Uterus (tissue), 4 donors: Measurements from ENCODE around the gene CALHM6. TPM values are rescaled to one million over a fixed set of nuclear protein-coding genes. Genes with fewer than 3 reads are reported as not detected.
A peak's percentile ranks its signal among the peaks of the same experiment; 100 is the strongest.

ENCODE experiments used
- DNase-seq, 2 donors: peaks; one replicate each; pipeline ENCODE4 v3.0.0-alpha.2; 2019 to 2020
- H3K27ac ChIP-seq, 2 donors: fragments of 200-600 bp; sonication (generic); 1 replicate in 1 of 2; 2 replicates in 1 of 2; pipeline ENCODE4 v1.5.1; 2016 to 2018
- H3K27me3 ChIP-seq, 2 donors: fragments of 200-600 bp; sonication (generic); one replicate each; pipeline ENCODE4 v1.5.1; 2018 to 2019; ENCODE audit warnings: control low read depth in 1 of 2
- H3K36me3 ChIP-seq, 2 donors: fragments of 200-600 bp; sonication (generic); one replicate each; pipeline ENCODE4 v1.5.1; 2019; ENCODE audit warnings: control low read depth in 1 of 2
- H3K4me1 ChIP-seq, 2 donors: fragments of 200-600 bp; sonication (generic); one replicate each; pipeline ENCODE4 v1.5.1; 2018 to 2019; ENCODE audit warnings: control low read depth in 1 of 2
- H3K4me3 ChIP-seq, 2 donors: fragments of 200-600 bp; sonication (generic); 1 replicate in 1 of 2; 2 replicates in 1 of 2; pipeline ENCODE4 v1.5.1; 2018 to 2019; ENCODE audit warnings: mild to moderate bottlenecking in 1 of 2
- H3K9me3 ChIP-seq, 2 donors: fragments of 200-600 bp; sonication (generic); one replicate each; pipeline ENCODE4 v1.5.1; 2019; ENCODE audit warnings: control low read depth in 1 of 2
- CTCF ChIP-seq, 4 experiments: fragments of 200-600 bp in 2 of 4; fragments of 450-650 bp in 2 of 4; sonication (generic) in 2 of 4; IDR thresholded peaks; one replicate each; pipeline ENCODE4 v1.5.1; 2016 to 2019; ENCODE audit warnings: antibody characterized with exemption in 4 of 4, mild to moderate bottlenecking in 2 of 4, moderate library complexity in 1 of 4
- POLR2A ChIP-seq, 2 donors: fragments of 450-650 bp; IDR thresholded peaks; one replicate each; pipeline ENCODE4 v1.6.1; 2016; ENCODE audit warnings: antibody characterized with exemption in 2 of 2, mild to moderate bottlenecking in 1 of 2, moderate library complexity in 1 of 2
- intact Hi-C: fragments of 100-400 bp; cut with DNase I; formaldehyde crosslinking; loops from one replicate; pipeline ENCODE4 v1.15.1; 2023; ENCODE audit warnings: low total_unique reads
- total RNA-seq, 4 donors: library from RNA; depleted of rRNA in 3 of 4; stranded (reverse); fragments of >200 nt in 3 of 4; gene quantifications; one replicate each; pipeline versions ENCODE4 v1.1.0 to v1.2.4, GENCODE V29; 2014 to 2023
- donor health status: DM: yes; HTN: yes; CAD: no.

CALHM6 gene
- total RNA-seq, 4 donors from 2014 or later = 3.9 to 7.6 TPM; not detected in 2

- H3K9me3 ChIP-seq = no peaks in the 10 kb centered on the region
- TF ChIP-seq POLR2A (IDR thresholded peaks at IDR 0.05) (no peak), CTCF (IDR thresholded peaks at IDR 0.05) (no peak)
- intact Hi-C loops = no loop called here
- H3K4me1 ChIP-seq = no peaks in the 10 kb centered on the region
- DNase-seq = no peak
- H3K27me3 ChIP-seq = no peaks in the 10 kb centered on the region
- H3K36me3 ChIP-seq = no peaks in the 10 kb centered on the region
- peak overlapping the region; percentile 79 to 84 for H3K27ac ChIP-seq
- peak overlapping the region; percentile 10 to 20 for H3K4me3 ChIP-seq
These were observed 51.0 kb downstream of the CALHM6 start for GRCh38 chr6:116512111-116512559.

- H3K9me3 ChIP-seq = no peaks in the 10 kb centered on the region
- intact Hi-C loops = no loop called here
- H3K27ac ChIP-seq = peak overlapping the region; percentile 79 to 84
- no peaks in the 10 kb centered on the region for H3K27me3 ChIP-seq
- DNase-seq = no peak
- TF ChIP-seq POLR2A (IDR thresholded peaks at IDR 0.05) (no peak), CTCF (IDR thresholded peaks at IDR 0.05) (no peak)
- H3K4me1 ChIP-seq = no peaks in the 10 kb centered on the region
- no peaks in the 10 kb centered on the region for H3K36me3 ChIP-seq
- H3K4me3 ChIP-seq = peak overlapping the region in 1 of 2 donors; percentile 20
These were observed 51.6 kb downstream of the CALHM6 start for GRCh38 chr6:116512734-116513133.

Other genes with a start within 250 kb of the CALHM6 start
- 10 to 100 TPM in 3 of 4 donors, 1 to 10 TPM in 1; 9.7 to 34.9 (median 25.3) TPM for gene TSPYL4, start 207.3 kb upstream of the CALHM6 start, total RNA-seq
- 10 to 100 TPM; 17.4 to 94.9 (median 57.7) TPM for gene TSPYL1, start 181.4 kb upstream of the CALHM6 start, total RNA-seq
- gene DSE, start 90.4 kb upstream of the CALHM6 start, total RNA-seq = 10 to 100 TPM; 21.3 to 84.0 (median 42.3) TPM
- gene CALHM5, start 50.3 kb downstream of the CALHM6 start, total RNA-seq = 1 to 10 TPM; 1.8 to 2.9 (median 2.4) TPM
- gene TRAPPC3L, start 84.3 kb downstream of the CALHM6 start, total RNA-seq = under 1 TPM in 1 of 4 donors, not detected in 3; 0.07 TPM
- gene CALHM4, start 92.4 kb downstream of the CALHM6 start, total RNA-seq = not detected
- gene RWDD1, start 110.1 kb downstream of the CALHM6 start, total RNA-seq = 100 to 1,000 TPM in 1 of 4 donors, 10 to 100 TPM in 3; 10.2 to 104 (median 36.1) TPM
- gene RSPH4A, start 155.1 kb downstream of the CALHM6 start, total RNA-seq = 10 to 100 TPM in 1 of 4 donors, 1 to 10 TPM in 2, under 1 TPM in 1; 0.51 to 15.9 (median 5.4) TPM
- gene ZUP1, start 207.4 kb downstream of the CALHM6 start, total RNA-seq = 10 to 100 TPM in 1 of 4 donors, 1 to 10 TPM in 3; 1.8 to 21.6 (median 8.0) TPM
- gene KPNA5, start 219.8 kb downstream of the CALHM6 start, total RNA-seq = 10 to 100 TPM in 2 of 4 donors, 1 to 10 TPM in 2; 5.6 to 48.3 (median 27.7) TPM